LNCaP clone FGC (cell line): Measurements from ENCODE around the gene GET4.
"Not testable (repeated sequence)": the region's sequence is repeated elsewhere in the genome, so short reads cannot be mapped to it uniquely, and the experiment has no call there.

ENCODE experiments used
- DNase-seq: peaks from one replicate; pipeline ENCODE4 v3.0.0-alpha.2; 2011; ENCODE audit warnings: low read depth
- H3K4me3 ChIP-seq: 2 replicates; pipeline ENCODE4 v1.5.1; 2011; ENCODE audit warnings: mild to moderate bottlenecking, low read depth, low read length, control low read depth
- TF ChIP-seq, protein P1 (sequence below): IDR thresholded peaks from 2 replicates; pipeline ENCODE4 v1.5.1; 2012; ENCODE audit warnings: mild to moderate bottlenecking; ENCODE audit not compliant: control insufficient read depth, insufficient read depth; ENCODE audit errors: extremely low read depth

The GET4 gene

DNA sequence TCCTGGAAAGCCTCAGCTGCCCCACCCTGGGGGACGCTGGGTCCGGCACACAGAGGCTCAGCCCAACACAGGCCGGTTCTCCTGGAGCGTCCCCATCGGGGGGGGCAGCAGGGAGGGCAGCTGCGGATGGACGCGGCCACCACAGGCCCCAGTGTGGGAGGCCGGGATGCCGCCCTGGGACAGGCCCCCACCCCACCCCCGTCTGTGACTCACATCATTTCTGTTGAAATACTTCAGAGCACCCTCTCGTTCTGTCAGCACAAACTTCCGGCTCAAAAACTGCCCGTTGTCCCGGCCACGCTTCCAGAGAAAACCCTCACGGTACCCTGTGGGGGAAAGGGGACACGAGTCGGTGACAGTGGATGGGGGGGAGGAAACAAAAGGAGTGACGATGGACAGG is 28.5 kb downstream of the GET4 start:
- no peak for DNase-seq
- H3K4me3 ChIP-seq: no peak overlapping the region
- TF ChIP-seq, protein P1, sequence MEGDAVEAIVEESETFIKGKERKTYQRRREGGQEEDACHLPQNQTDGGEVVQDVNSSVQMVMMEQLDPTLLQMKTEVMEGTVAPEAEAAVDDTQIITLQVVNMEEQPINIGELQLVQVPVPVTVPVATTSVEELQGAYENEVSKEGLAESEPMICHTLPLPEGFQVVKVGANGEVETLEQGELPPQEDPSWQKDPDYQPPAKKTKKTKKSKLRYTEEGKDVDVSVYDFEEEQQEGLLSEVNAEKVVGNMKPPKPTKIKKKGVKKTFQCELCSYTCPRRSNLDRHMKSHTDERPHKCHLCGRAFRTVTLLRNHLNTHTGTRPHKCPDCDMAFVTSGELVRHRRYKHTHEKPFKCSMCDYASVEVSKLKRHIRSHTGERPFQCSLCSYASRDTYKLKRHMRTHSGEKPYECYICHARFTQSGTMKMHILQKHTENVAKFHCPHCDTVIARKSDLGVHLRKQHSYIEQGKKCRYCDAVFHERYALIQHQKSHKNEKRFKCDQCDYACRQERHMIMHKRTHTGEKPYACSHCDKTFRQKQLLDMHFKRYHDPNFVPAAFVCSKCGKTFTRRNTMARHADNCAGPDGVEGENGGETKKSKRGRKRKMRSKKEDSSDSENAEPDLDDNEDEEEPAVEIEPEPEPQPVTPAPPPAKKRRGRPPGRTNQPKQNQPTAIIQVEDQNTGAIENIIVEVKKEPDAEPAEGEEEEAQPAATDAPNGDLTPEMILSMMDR: no peak

DNA sequence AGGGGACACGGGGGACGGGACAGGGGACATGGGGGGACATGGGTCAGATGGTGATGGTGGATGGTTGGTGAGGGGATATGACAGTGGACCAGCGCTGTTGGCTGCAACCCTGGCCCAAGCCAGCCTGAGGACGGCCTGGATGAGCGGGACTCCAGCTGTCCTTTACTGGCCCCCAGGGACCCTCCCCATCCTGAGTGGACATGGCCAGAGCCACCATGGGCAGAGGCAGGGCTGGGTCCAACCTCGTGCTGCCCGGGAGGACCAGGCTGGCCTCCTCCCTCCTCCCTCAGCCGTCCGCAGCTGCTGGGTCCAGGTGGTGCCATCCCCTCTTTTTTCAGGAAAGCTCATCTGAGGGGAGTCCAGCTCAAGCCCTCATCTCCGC is 30.4 kb downstream of the GET4 start:
- H3K4me3 ChIP-seq: no peak overlapping the region
- TF ChIP-seq, protein P1: no peak
- no peak for DNase-seq

DNA sequence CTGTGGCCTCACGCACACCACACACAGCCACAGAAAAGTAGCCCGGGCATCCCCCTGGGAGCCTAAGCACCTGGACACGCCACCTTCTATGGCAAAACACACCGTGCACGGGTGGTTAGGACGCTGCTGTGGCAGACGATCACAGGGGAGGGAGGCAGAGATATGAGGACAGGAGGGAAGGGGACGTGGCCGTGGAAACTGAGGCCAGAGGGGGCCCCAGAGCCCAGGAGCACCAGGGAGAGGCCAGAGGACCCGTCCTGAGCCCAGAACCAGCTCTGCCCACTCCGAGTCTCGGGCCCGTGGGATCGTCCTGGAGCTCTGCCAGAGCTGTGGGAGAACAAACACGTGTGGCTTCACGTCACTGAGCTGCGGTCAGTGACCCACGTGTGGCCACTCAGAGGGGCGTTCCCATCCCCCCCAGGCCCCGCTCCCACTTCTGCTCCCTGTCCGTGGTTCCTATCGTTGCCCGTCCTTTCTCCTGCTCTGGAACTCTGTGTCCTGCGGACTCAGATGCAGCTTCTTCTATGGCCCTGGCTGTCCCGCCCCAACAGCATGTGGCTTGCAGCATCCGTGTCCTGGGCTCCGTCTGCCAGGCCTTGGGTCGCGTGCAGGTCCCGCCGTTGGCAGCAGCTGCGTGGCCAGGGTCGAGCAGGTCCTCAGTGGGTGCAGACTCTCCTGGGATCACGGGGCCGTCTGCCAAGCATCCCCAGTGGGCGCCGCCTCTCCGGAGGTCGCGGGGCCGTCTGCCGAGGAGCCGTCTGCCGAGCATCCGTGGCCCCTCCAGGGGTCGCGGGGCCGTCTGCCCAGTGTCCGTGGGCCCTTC is 31.0 kb downstream of the GET4 start:
- TF ChIP-seq, protein P1: no peak
- DNase-seq: no peak
- H3K4me3 ChIP-seq: no peak overlapping the region

DNA sequence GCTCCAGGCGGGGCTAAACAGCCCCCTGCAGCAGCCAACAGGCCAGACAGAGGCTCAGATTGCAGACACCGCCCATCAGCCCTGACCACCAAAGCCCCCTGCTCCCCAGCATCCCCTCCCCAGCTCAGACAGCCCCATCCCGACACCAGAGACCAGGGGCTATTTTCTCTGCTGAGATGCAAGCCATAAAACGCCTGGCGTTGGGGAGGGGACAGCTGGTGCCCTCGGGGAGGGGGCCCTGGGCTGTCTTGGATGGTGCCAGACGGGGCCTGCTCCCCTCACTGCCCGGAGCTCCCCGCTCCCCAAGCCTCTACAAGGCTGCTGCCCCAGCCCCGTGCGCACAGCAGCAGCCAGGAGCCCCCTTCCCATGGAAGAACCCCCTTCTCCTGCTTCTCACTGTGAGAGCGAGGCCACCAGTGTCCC is 31.8 kb downstream of the GET4 start:
- no peak for DNase-seq
- TF ChIP-seq, protein P1: no peak
- H3K4me3 ChIP-seq: no peak overlapping the region

DNA sequence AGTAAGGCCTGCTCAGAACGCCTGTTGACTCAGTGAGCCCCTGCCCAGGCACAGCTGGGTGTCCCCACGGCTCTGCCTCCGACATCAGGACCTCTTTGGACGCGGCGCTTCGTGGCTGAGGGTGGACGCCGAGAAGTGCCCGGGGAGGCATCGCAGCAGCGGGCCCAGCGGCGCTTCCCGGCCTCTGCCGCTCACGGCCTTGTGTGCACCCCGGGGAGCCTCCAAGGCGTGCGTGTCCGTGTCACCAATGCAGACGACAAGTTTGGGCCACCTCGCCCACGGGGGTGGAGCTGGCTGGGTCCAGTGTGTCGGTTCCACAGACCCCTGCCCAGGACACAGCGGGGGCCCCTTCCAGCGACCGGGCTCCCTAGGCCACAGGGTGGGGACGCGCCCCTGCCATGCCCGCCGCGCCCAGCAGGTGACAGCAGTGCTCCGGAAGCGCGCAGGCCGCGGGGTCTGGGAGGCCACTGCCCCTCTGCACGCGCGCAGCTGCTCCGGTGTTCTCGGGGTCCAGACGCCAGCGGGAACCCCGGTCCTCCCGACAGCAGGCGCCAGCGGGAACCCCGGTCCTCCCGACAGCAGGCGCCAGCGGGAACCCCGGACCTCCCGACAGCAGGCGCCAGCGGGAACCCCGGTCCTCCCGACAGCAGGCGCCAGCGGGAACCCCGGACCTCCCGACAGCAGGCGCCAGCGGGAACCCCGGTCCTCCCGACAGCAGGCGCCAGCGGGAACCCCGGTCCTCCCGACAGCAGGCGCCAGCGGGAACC is 32.4 kb downstream of the GET4 start:
- DNase-seq, H3K4me3 ChIP-seq: not testable (repeated sequence)
- TF ChIP-seq, protein P1: peak; percentile 94

DNA sequence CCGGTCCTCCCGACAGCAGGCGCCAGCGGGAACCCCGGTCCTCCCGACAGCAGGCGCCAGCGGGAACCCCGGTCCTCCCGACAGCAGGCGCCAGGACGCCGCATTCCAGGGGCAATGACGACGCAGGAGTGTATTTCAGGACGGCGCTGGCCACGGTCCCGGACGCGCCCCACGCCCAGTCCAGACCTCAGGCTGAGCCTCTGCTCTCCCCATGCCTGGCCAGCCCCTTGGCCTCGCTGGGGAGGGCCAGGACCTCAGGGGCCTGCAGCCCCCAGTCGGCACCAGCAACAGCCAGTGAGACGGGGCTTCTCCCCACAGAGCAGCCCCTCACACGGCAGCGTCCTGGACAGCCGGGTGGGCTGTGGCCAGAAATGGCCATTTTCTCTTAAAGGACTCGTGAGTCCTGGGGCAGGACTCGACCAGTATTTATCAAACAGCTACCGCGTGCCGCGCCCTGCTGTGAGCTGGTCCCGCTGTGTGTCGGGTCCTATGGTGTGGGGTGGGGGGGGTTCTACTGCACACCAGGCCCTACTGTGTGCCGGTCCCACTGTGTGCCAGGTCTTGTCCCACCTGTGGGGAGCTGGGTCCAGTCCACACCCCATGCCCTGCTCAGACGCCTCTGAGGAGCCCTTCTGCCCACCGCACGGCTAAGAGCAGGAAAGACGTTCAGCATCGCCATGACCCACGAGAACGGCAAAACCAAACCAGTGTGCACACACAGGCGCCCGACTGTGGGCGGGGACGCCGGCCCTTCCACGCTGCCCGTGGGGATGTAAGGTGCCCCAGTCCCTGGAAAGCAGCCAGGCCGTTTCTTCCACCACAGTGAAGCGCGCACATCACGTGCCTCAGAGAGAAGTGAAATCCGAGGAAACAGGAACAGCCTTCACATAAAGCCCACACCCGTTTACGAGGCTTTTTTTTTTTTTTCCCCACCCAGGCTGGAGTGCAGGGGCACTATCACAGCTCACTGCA is 33.3 kb downstream of the GET4 start:
- no peak for DNase-seq
- H3K4me3 ChIP-seq: no peak overlapping the region
- TF ChIP-seq, protein P1: no peak
